GM21825 (cell line): ENCODE data around the gene ATXN7L1.
"Not testable (repeated sequence)": the region's sequence is repeated elsewhere in the genome, so short reads cannot be mapped to it uniquely, and the experiment has no call there.

ENCODE experiments used
- ATAC-seq: cut with Tn5 transposase; IDR thresholded peaks from one replicate; pipeline ENCODE4 v1.9.1; 2021; ENCODE audit warnings: mild to moderate bottlenecking, moderate library complexity; ENCODE audit not compliant: unreplicated experiment

ATXN7L1 gene

GRCh38 chr7:105710720-105711119, 165.7 kb downstream of the ATXN7L1 start:
- not testable (repeated sequence) for ATAC-seq

DNA sequence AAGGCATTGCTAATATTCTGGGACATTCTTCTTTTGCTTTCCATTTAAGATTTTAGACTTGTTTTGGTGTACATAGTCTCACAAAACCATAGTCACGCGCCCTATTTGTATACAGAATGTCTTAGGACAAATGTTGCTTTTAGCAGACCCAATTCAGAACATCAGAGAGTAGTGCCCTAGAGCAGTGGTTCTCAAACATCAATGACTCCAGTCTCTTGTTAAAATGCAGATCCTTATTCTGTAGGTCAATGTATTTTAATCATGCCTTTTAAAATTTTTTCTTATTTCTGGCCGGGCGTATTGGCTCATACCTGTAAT, 167.7 kb downstream of the ATXN7L1 start:
- ATAC-seq: no peak

DNA sequence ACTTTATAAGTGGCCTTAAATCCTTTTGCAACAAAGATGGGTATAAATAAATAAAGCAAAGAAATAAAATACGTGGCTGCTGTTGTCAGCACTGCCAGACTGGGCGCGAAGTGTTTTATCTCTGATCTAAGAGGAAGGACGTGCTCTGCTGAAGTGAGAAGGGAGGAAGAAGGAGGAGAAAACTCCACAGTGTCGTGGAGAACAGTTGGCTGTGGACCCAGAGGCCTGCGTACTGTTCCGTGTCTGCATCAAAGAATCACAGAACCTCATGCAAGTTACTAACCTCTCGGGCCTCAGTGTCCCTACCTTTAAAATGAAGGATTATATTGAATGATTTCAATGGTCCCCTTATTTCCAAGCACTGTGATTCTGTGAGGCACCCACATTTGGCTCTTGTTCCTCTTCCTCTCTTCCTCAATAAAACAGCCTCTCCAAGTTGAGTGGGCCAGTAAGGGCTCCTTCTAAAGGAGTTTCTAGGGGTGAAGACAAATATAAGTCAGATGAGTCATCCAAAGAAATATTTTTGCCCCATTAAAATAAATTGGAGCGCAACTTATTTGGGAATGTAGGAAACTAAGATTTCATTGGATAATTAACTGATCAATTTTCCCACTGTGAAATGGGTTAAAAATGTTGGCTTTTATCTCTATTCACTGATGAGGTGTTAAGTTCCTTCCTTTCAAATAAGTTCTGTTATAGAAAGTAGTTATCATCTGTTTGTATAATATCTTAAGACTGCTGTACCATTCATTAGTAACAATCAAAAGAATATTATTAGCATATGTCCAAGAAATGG, 168.2 kb downstream of the ATXN7L1 start:
- no peak for ATAC-seq

DNA sequence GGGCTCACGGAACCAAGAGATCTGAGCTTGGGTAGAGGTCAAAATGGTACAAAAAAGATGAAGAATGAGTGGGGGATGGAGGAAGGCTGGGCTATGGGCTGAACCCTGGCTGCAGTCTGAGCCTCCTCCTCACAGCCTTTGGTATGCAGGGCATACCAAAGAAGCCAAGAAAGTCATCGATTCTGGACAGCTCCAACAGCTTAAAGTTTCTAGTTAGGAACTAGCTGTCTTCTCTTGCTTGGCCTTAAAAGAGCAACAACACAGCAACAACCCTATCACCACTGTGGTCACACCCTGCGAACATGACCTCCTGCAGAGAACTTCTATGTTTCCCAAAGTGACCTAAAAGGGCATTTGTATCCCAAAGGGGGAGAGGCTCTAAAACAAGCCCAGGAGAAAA, 169.0 kb downstream of the ATXN7L1 start:
- ATAC-seq: no peak

- ATAC-seq: no peak
These were observed 171.0 kb downstream of the ATXN7L1 start for GRCh38 chr7:105705427-105705826.

GRCh38 chr7:105703207-105703930, 173.0 kb downstream of the ATXN7L1 start:
- no peak for ATAC-seq

- no peak for ATAC-seq
These were observed 176.7 kb downstream of the ATXN7L1 start for GRCh38 chr7:105699568-105700236.

DNA sequence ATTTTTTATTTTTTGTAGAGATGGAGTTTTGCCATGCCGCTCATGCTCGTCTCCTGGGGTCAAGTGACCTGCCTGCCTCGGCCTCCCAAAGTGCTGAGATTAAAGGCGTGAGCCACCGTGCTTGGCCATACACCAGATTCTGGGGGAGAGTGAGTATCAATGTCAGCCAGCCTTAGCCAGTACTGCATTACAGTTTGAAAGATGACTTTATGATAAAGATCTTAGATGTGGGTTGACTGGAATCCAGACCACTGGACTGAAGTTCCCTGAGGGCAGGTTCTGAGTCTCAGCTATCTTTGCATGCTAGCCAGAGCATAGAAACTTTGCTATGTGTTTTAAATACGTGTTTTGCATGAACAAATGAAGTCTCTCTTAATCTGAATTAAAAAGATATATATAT, 177.9 kb downstream of the ATXN7L1 start:
- ATAC-seq: no peak

- no peak for ATAC-seq
These were observed 178.6 kb downstream of the ATXN7L1 start for GRCh38 chr7:105697753-105698152.

DNA sequence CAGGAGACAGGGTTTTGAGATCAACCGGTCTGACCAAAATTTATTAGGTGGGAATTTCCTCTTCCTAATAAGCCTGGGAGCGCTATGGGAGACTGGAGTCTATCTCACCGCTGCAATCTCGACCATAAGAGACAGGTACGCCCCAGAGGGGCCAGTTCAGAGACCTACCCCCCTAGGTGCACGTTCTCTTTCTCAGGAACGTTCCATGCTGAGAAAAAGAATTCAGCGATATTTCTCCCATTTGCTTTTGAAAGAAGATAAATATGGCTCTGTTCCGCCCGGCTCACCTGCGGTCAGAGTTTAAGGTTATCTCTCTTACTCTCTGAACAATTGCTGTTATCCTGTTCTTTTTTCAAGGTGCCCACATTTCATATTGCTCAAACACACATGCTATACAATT, 179.2 kb downstream of the ATXN7L1 start:
- ATAC-seq: not testable (repeated sequence)

DNA sequence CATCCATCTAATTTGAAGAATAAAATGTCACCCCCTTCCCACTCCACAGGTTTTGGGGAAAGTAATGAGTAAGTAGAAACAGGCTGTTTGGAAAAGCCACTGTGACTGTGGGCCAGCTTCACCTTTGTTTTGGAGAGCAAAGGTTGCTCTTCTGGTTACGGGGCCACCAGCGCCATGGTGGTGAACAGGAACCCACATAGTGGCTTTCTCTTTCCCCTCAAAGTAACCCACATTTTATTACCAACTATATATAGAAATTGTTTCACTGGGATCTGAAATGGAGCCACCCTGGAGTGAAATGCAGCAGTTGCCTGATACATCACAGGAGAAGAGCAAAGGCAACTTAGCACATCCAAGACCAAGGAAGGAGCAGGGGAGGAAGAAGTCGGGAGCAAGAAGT, 182.8 kb downstream of the ATXN7L1 start:
- ATAC-seq: no peak

GRCh38 chr7:105691680-105692564, 184.5 kb downstream of the ATXN7L1 start:
- ATAC-seq: peak; percentile 46

- peak; percentile 45 for ATAC-seq
These were observed 185.2 kb downstream of the ATXN7L1 start for GRCh38 chr7:105691082-105691679.

- no peak for ATAC-seq
These were observed 186.0 kb downstream of the ATXN7L1 start for GRCh38 chr7:105690325-105690945.

DNA sequence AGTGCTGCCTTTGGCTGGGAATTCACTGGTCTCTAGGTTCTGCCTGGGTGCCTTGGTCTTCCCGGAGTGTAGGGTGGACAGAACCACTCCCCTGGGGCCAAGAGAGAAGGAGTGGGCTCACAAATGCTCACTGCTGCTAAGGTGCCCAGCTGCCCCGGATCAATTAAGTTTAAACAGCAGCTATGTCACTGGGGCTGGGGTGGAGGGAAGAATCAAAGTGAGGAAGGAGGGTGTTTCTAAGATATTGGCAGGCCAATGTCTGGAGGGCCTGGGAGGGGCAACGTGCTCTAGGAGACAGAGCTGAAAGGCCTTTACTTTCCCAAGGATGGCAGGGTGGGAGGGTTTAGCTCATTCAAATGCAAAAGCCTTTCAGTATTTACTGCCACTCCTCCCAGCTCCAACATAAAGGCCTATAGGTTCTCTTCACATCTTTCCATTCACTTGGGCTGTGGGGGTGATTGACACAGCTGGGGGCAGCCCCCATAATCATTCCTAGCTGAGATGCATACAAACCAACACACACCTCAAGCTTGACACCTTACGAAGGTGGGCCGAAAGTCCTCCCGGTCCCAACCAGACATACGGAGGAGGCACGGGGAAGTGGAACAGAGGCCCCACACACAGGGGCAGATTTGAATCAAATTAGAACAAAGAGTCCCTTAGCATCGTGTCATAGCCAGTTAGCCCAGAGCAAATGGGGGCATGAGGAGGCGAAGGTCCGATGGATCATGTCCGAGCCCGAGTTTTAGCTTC, 187.2 kb downstream of the ATXN7L1 start:
- ATAC-seq: no peak

- no peak for ATAC-seq
These were observed 187.8 kb downstream of the ATXN7L1 start for GRCh38 chr7:105688617-105689016.

- no peak for ATAC-seq
These were observed 191.2 kb downstream of the ATXN7L1 start for GRCh38 chr7:105685161-105685560.

DNA sequence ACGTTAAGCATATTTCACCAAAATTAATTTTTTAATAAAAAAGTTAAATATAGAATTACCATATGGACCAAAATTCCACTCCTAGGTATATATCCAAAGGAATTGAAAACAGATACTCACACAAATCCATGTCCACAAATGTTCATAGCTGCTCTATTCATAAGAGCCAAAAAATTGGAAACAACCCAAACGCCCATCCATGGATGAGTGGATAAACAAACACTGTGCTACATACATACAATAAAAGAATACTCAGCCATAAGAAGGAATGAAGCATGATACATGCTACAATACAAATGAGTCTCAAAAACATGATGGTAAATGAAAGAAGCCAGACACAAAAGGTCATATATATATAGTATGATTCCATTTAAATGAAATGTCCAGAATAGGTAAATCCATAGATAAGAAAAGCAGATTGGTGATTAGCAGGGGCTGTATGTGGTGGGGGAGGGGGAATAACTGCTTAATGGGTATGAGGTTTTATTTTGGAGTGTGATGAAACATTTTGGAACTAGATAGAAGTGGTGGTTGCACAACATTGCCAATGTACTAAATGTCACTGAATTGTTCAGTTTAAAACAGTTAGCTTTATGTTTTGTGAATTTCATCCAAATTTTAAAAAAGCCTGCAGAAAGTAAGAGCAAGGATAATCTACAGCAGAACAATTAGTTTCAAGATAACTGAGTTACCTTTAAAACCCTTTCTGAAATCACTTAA, 193.9 kb downstream of the ATXN7L1 start:
- ATAC-seq: no peak
